22Rv1 (cell line): ENCODE measurements around the gene MEPCE.

ENCODE experiments used
- CTCF ChIP-seq: fragments of 450-650 bp; IDR thresholded peaks from 2 replicates; pipeline ENCODE4 v1.5.1; 2017; ENCODE audit warnings: mild to moderate bottlenecking
- ZFX ChIP-seq: fragments of 450-650 bp; IDR thresholded peaks from 2 replicates; pipeline ENCODE4 v1.6.1; 2017; ENCODE audit warnings: antibody characterized with exemption, borderline replicate concordance

- no peak for TF ChIP-seq CTCF
- TF ChIP-seq ZFX = no peak
These were observed 41.9 kb upstream of the MEPCE start for GRCh38 chr7:100387695-100388094.
